HCT116 (cell line): ENCODE measurements around the gene LPAR1. TPM values are rescaled to one million over a fixed set of nuclear protein-coding genes. Genes with fewer than 3 reads are reported as not detected.

Experiments used
- ATAC-seq: fragments of 200-7000 bp; cut with Tn5 transposase; 2 replicates; pipeline ENCODE4 v1.9.1; 2020; ENCODE audit warnings: mild to moderate bottlenecking, moderate library complexity
- BruUV-seq: library from RNA; stranded (reverse); fragments of 400-500 nt; replicated peaks from 2 replicates; lab custom pipeline; 2021; lab: Mats Ljungman, UMichigan
- CTCF ChIA-PET: fragments of 300-600 bp; sonication (Branson Sonifier 250); formaldehyde crosslinking; loops from one replicate; lab custom pipeline; 2021; ENCODE audit warnings: antibody characterized with exemption; lab: Charles Lee
- POLR2A ChIA-PET: fragments of 300-600, 350-600 bp; sonication (Branson Sonifier 250); formaldehyde crosslinking; loops from one replicate; lab custom pipeline; 2021; ENCODE audit warnings: antibody characterized with exemption; lab: Charles Lee
- RAD21 ChIA-PET, 2 experiments: fragments of 300-600 bp; sonication (Branson Sonifier 250); formaldehyde crosslinking; loops; one replicate each; lab custom pipeline; 2023; ENCODE audit warnings: low total read pairs in 2 of 2; ENCODE audit not compliant: uncharacterized antibody in 2 of 2, unreplicated experiment in 2 of 2, low non-redundant PET in 1 of 2; lab: Charles Lee
- DNase-seq: peaks from one replicate; pipeline ENCODE4 v3.0.0-alpha.2; 2010; ENCODE audit warnings: low read depth, low spot score
- H2AFZ ChIP-seq: fragments of 200-600 bp; shearing (Covaris generic), sonication (generic); 2 replicates; pipeline ENCODE4 v1.6.1; 2017; ENCODE audit warnings: low read depth, mixed run types, mixed read lengths, antibody characterized with exemption, low read length; ENCODE audit not compliant: poor library complexity, severe bottlenecking
- H3K27ac ChIP-seq: 2 replicates; pipeline ENCODE4 v1.5.1; 2012; ENCODE audit warnings: low read depth, low read length
- H3K27me3 ChIP-seq: fragments of 200-600 bp; sonication (generic); 2 replicates; pipeline ENCODE4 v1.6.1; 2016; ENCODE audit warnings: mixed run types, low read length, mixed read lengths; ENCODE audit not compliant: insufficient read depth
- H3K36me3 ChIP-seq, 2 experiments: fragments of 200-500 bp in 1 of 2; fragments of 200-600 bp in 1 of 2; sonication (Bioruptor generic) in 1 of 2; sonication (generic) in 1 of 2; 2 replicates each; pipeline versions ENCODE4 v1.5.1 to v1.6.1; 2014 to 2016; ENCODE audit warnings: low read length in 2 of 2, inconsistent platforms in 1 of 2, mixed read lengths in 1 of 2, mixed run types in 1 of 2; ENCODE audit not compliant: insufficient read depth in 2 of 2, control insufficient read depth in 1 of 2
- H3K4me1 ChIP-seq, 2 experiments: fragments of 200-600 bp in 1 of 2; sonication (generic) in 1 of 2; 2 replicates each; pipeline versions ENCODE4 v1.5.1 to v1.6.1; 2012 to 2017; ENCODE audit warnings: low read length in 2 of 2, inconsistent platforms in 1 of 2, mild to moderate bottlenecking in 1 of 2, mixed read lengths in 1 of 2, mixed run types in 1 of 2, moderate library complexity in 1 of 2; ENCODE audit not compliant: insufficient read depth in 2 of 2, control insufficient read depth in 1 of 2
- H3K4me2 ChIP-seq: fragments of 200-600 bp; sonication (generic); 2 replicates; pipeline ENCODE4 v1.6.1; 2017; ENCODE audit warnings: mixed run types, low read length, mixed read lengths
- H3K4me3 ChIP-seq, 2 experiments: fragments of 200-600 bp in 1 of 2; sonication (generic) in 1 of 2; replicated peaks in 1 of 2; 2 replicates each; pipeline ENCODE4 v1.5.1; 2011 to 2016; ENCODE audit warnings: low read length in 2 of 2, control low read depth in 1 of 2, low read depth in 1 of 2, mild to moderate bottlenecking in 1 of 2, mixed read lengths in 1 of 2, mixed run types in 1 of 2
- H3K79me2 ChIP-seq: fragments of 200-600 bp; sonication (generic); 2 replicates; pipeline ENCODE4 v1.6.1; 2017; ENCODE audit warnings: mild to moderate bottlenecking, mixed run types, low read length, moderate library complexity, mixed read lengths; ENCODE audit not compliant: insufficient read depth
- H3K9ac ChIP-seq: fragments of 200-600 bp; sonication (generic); 2 replicates; pipeline ENCODE4 v1.6.1; 2016; ENCODE audit warnings: low read length, mixed read lengths
- H3K9me2 ChIP-seq: fragments of 200-600 bp; sonication (generic), shearing (Covaris generic); 2 replicates; pipeline ENCODE4 v1.6.1; 2017; ENCODE audit warnings: mixed run types, mild to moderate bottlenecking, moderate library complexity; ENCODE audit not compliant: insufficient read depth
- H3K9me3 ChIP-seq, 2 experiments: fragments of 200-500 bp in 1 of 2; fragments of 200-600 bp in 1 of 2; sonication (Bioruptor generic) in 1 of 2; sonication (generic) in 1 of 2; 2 replicates each; pipeline ENCODE4 v1.6.1; 2014 to 2017; ENCODE audit warnings: low read length in 2 of 2, mixed read lengths in 2 of 2, inconsistent platforms in 1 of 2, low read depth in 1 of 2, mild to moderate bottlenecking in 1 of 2, mixed run types in 1 of 2, moderate library complexity in 1 of 2; ENCODE audit not compliant: control insufficient read depth in 1 of 2, insufficient read depth in 1 of 2
- H4K20me1 ChIP-seq: fragments of 200-600 bp; sonication (generic), shearing (Covaris generic); 2 replicates; pipeline ENCODE4 v1.6.1; 2017; ENCODE audit warnings: mixed run types, mild to moderate bottlenecking, moderate library complexity; ENCODE audit not compliant: insufficient read depth
- CEBPB ChIP-seq: IDR thresholded peaks from 2 replicates; pipeline ENCODE4 v1.6.1; 2012; ENCODE audit warnings: low read depth
- EGR1 ChIP-seq: IDR thresholded peaks from 2 replicates; pipeline ENCODE4 v1.6.1; 2012; ENCODE audit warnings: low read depth
- POLR2A ChIP-seq: IDR thresholded peaks from 2 replicates; pipeline ENCODE4 v1.7.0; 2011; ENCODE audit warnings: borderline replicate concordance; ENCODE audit not compliant: insufficient read depth, insufficient read length; ENCODE audit errors: extremely low read depth
- POLR2AphosphoS5 ChIP-seq: IDR thresholded peaks from 2 replicates; pipeline ENCODE4 v1.6.1; 2011; ENCODE audit warnings: mild to moderate bottlenecking, low read depth, low read length, moderate library complexity
- RAD21 ChIP-seq: IDR thresholded peaks from 2 replicates; pipeline ENCODE4 v1.6.1; 2012; ENCODE audit warnings: low read depth, mild to moderate bottlenecking
- SP1 ChIP-seq: IDR thresholded peaks from 2 replicates; pipeline ENCODE4 v1.6.1; 2012; ENCODE audit warnings: low read depth
- ZNF274 ChIP-seq: fragments of 200-500 bp; sonication (Bioruptor generic); IDR thresholded peaks from 2 replicates; pipeline ENCODE4 v1.6.1; 2014; ENCODE audit warnings: mild to moderate bottlenecking, low read depth, low read length, inconsistent platforms
- intact Hi-C: fragments of 100-400 bp; cut with micrococcal nuclease; formaldehyde crosslinking; loops from 2 replicates; pipeline ENCODE4 v1.10.0; 2022
- total RNA-seq: library from RNA; stranded (reverse); gene quantifications from one replicate; pipeline ENCODE4 v1.2.1, GENCODE V29; 2021; ENCODE audit not compliant: unreplicated experiment
- TF ChIP-seq, protein P1 (sequence below): IDR thresholded peaks from 2 replicates; pipeline ENCODE4 v1.6.1; 2012; ENCODE audit warnings: low read depth

LPAR1 gene
- total RNA-seq, 1 experiment from 2014 or later: 7.4 TPM

DNA sequence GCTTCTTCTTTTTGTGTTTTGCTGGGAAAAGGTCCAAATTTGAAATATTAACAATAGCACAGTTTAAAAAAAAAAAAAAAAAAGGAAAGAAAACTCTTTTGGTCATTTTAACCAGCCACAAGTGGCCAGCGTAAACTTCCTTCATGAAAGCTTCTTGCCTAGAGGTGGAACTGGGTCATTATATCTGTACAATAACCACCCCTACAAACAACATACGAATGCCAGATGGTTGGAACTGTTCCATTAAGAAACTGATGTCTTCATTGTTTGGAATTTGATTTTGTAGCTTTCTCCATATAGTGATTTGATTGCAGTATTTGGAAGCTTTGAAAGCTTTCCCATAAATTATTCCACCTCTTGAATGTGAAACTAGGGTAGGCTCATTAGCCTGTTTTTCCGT is 18.3 kb upstream of the LPAR1 start:
- no peak for ATAC-seq
- H3K4me3 ChIP-seq: no peak overlapping the region
- POLR2A ChIA-PET: no interaction called here
- no peaks in the 10 kb centered on the region for H3K36me3 ChIP-seq
- no peak overlapping the region for H2AFZ ChIP-seq
- H3K4me1 ChIP-seq: no peaks in the 10 kb centered on the region
- no TSS peak for BruUV-seq
- H3K79me2 ChIP-seq: no peaks in the 10 kb centered on the region
- H3K4me2 ChIP-seq: no peak overlapping the region
- H3K27ac ChIP-seq: no peak overlapping the region
- RAD21 ChIA-PET: no interaction called here
- H4K20me1 ChIP-seq: no peaks in the 10 kb centered on the region
- intact Hi-C loops: no loop called here
- H3K9me3 ChIP-seq: no peaks in the 10 kb centered on the region
- CTCF ChIA-PET: no interaction called here
- no peak overlapping the region for H3K9ac ChIP-seq
- TF ChIP-seq SP1 (no peak), ZNF274 (no peak), POLR2A (no peak), CEBPB (no peak), RAD21 (no peak), POLR2AphosphoS5 (no peak), EGR1 (no peak)
- TF ChIP-seq, protein P1, sequence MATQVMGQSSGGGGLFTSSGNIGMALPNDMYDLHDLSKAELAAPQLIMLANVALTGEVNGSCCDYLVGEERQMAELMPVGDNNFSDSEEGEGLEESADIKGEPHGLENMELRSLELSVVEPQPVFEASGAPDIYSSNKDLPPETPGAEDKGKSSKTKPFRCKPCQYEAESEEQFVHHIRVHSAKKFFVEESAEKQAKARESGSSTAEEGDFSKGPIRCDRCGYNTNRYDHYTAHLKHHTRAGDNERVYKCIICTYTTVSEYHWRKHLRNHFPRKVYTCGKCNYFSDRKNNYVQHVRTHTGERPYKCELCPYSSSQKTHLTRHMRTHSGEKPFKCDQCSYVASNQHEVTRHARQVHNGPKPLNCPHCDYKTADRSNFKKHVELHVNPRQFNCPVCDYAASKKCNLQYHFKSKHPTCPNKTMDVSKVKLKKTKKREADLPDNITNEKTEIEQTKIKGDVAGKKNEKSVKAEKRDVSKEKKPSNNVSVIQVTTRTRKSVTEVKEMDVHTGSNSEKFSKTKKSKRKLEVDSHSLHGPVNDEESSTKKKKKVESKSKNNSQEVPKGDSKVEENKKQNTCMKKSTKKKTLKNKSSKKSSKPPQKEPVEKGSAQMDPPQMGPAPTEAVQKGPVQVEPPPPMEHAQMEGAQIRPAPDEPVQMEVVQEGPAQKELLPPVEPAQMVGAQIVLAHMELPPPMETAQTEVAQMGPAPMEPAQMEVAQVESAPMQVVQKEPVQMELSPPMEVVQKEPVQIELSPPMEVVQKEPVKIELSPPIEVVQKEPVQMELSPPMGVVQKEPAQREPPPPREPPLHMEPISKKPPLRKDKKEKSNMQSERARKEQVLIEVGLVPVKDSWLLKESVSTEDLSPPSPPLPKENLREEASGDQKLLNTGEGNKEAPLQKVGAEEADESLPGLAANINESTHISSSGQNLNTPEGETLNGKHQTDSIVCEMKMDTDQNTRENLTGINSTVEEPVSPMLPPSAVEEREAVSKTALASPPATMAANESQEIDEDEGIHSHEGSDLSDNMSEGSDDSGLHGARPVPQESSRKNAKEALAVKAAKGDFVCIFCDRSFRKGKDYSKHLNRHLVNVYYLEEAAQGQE: no peak
- no peaks in the 10 kb centered on the region for H3K9me2 ChIP-seq
- no peaks in the 10 kb centered on the region for H3K27me3 ChIP-seq
- DNase-seq: no peak
